Measurements from ENCODE around the gene BTBD9. TPM values are rescaled to one million over a fixed set of nuclear protein-coding genes. Genes with fewer than 3 reads are reported as not detected.

BTBD9 gene
- total and polyA plus RNA-seq, 2 experiments from 2014 or later: 10.0 to 13.7 TPM

DNA sequence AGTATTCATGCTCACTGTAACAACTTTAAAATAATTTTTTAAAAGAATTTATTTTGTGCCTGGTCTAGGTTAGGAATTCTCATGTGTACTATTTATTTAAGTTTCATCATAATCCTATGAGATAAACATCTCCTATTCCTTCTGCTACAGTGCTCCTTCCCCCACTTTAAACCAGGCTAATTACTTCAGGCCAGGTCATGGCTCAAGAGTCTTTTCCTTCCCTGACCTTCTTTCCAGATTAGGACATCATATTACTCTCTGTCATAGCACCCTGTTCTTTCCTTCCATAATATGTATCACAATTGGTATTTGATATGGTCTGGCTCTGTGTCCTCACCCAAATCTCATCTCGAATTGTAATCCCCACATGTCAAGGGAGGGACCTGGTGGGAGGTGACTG lies 239.0 kb downstream of the BTBD9 start:
- in situ Hi-C loops (cut with MboI): no loop called here

DNA sequence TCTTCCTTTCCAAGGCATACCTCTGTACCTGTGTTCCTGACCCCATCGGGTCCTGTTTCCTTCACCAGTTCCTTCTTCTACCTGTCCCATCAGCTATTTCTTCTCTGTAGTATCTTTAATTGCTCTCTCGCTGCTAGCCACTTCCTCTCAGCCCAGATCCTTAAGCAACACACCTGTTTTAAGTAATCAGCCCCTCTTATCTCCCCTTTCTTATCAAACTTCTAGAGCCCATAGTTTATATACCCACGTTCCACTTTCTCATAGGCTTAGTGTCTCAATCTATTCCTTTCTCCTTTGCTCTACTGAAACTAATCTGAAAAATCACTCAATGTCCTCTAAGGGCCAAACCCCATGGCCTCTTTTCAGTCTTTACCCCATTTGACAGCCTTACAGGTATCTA lies 239.6 kb downstream of the BTBD9 start:
- 85 to 90% methylated on average over 3 of the region's 3 CpGs for WGBS, 2 experiments (ENCODE audit: low coverage in 1 of 2, low lambda C conversion rate in 2 of 2, missing lambda C conversion rate in 2 of 2)
- DNase-seq: no peak
- H3K79me2 ChIP-seq (ENCODE audit: insufficient read depth): no peaks in the 10 kb centered on the region
- no peak overlapping the region for H3K4me2 ChIP-seq (ENCODE audit: unreplicated experiment)
- H3F3A ChIP-seq (ENCODE audit: insufficient read depth): 0 out of 2 replicates have a peak, but pooled peaks cover 3% of the 10 kb centered on the region
- in situ Hi-C loops (cut with MboI): no loop called here
- no peaks in the 10 kb centered on the region for H4K20me1 ChIP-seq (ENCODE audit: insufficient read depth)
- H3K9me2 ChIP-seq (ENCODE audit: insufficient read depth): no peaks in the 10 kb centered on the region
- H3K4me1 ChIP-seq (ENCODE audit: insufficient read depth): no peaks in the 10 kb centered on the region
- no peak overlapping the region for H3K9ac ChIP-seq
- H2AFZ ChIP-seq: no peak overlapping the region
- no peaks in the 10 kb centered on the region for H3K36me3 ChIP-seq (ENCODE audit: low read depth)
- no peaks in the 10 kb centered on the region for H3K9me3 ChIP-seq (ENCODE audit: low read depth)
- H3K27me3 ChIP-seq (replicated peaks; ENCODE audit: insufficient read depth): no peaks in the 10 kb centered on the region
- H3K4me3 ChIP-seq: no peak overlapping the region
- H3K27ac ChIP-seq: no peak overlapping the region
- TF ChIP-seq EZH2phosphoT487 (IDR thresholded peaks at IDR 0.05; ENCODE audit: insufficient read depth, low read depth): no peak
- no peak for TF ChIP-seq EZH2 (IDR thresholded peaks at IDR 0.05; ENCODE audit: insufficient read depth, poor library complexity, severe bottlenecking)

More for the DNA sequence above, 239.0 kb downstream of the BTBD9 start:
- H3K36me3 ChIP-seq (ENCODE audit: low read depth): no peaks in the 10 kb centered on the region
- H4K20me1 ChIP-seq (ENCODE audit: insufficient read depth): no peaks in the 10 kb centered on the region
- 76 to 94% methylated on average over 1 of the region's 1 CpG for WGBS, 2 experiments (ENCODE audit: low coverage in 1 of 2, low lambda C conversion rate in 2 of 2, missing lambda C conversion rate in 2 of 2)
- H3K9ac ChIP-seq: no peak overlapping the region
- no peaks in the 10 kb centered on the region for H3K27me3 ChIP-seq (replicated peaks; ENCODE audit: insufficient read depth)
- H3F3A ChIP-seq (ENCODE audit: insufficient read depth): 0 out of 2 replicates have a peak, but pooled peaks cover 3% of the 10 kb centered on the region
- no peak overlapping the region for H2AFZ ChIP-seq
- TF ChIP-seq EZH2 (IDR thresholded peaks at IDR 0.05; ENCODE audit: insufficient read depth, poor library complexity, severe bottlenecking) (no peak), EZH2phosphoT487 (IDR thresholded peaks at IDR 0.05; ENCODE audit: insufficient read depth, low read depth) (no peak)
- no peak overlapping the region for H3K27ac ChIP-seq
- no peak overlapping the region for H3K4me3 ChIP-seq
- H3K4me1 ChIP-seq (ENCODE audit: insufficient read depth): no peaks in the 10 kb centered on the region
- H3K4me2 ChIP-seq (ENCODE audit: unreplicated experiment): no peak overlapping the region
- no peaks in the 10 kb centered on the region for H3K9me2 ChIP-seq (ENCODE audit: insufficient read depth)
- no peak for DNase-seq
- no peaks in the 10 kb centered on the region for H3K79me2 ChIP-seq (ENCODE audit: insufficient read depth)
- no peaks in the 10 kb centered on the region for H3K9me3 ChIP-seq (ENCODE audit: low read depth)

DNA sequence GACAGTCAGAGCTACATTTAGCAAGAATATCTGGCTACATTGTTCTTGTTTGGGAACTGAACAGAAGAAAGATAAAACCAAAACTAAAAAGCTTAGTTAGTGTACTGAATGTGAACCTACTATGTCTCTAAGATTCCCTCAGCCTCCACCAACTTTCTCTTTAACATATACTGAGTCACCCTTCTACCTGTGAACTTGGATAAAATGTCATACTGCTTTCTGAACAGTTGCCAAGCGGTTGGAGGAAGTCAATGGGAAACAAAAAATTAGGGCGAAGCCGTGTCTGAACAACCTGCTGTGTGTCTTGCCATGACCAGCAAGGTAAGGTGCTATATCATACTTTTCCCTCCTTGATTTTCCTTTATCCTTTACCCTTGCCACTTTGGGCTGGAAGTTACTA lies 243.5 kb downstream of the BTBD9 start:
- Histone ChIP-seq H3K27ac (no peak overlapping the region), H3K9ac (no peak overlapping the region), H4K20me1 (ENCODE audit: insufficient read depth) (no peaks in the 10 kb centered on the region), H3K4me3 (no peak overlapping the region), H3K4me1 (ENCODE audit: insufficient read depth) (peaks cover 6% of the 10 kb centered on the region), H3K9me3 (ENCODE audit: low read depth) (no peaks in the 10 kb centered on the region), H3K9me2 (ENCODE audit: insufficient read depth) (no peaks in the 10 kb centered on the region), H2AFZ (no peak overlapping the region), H3K36me3 (ENCODE audit: low read depth) (no peaks in the 10 kb centered on the region), H3F3A (ENCODE audit: insufficient read depth) (no peaks in the 10 kb centered on the region), H3K4me2 (ENCODE audit: unreplicated experiment) (no peak overlapping the region), H3K79me2 (ENCODE audit: insufficient read depth) (no peaks in the 10 kb centered on the region), H3K27me3 (replicated peaks; ENCODE audit: insufficient read depth) (no peaks in the 10 kb centered on the region)
- in situ Hi-C loops (cut with MboI): no loop called here
- no peak for DNase-seq
- TF ChIP-seq EZH2phosphoT487 (IDR thresholded peaks at IDR 0.05; ENCODE audit: insufficient read depth, low read depth): no peak
- TF ChIP-seq EZH2 (IDR thresholded peaks at IDR 0.05; ENCODE audit: insufficient read depth, poor library complexity, severe bottlenecking): no peak
- WGBS, 2 experiments (ENCODE audit: low coverage in 1 of 2, low lambda C conversion rate in 2 of 2, missing lambda C conversion rate in 2 of 2): 96 to 100% methylated on average over 3 of the region's 3 CpGs

DNA sequence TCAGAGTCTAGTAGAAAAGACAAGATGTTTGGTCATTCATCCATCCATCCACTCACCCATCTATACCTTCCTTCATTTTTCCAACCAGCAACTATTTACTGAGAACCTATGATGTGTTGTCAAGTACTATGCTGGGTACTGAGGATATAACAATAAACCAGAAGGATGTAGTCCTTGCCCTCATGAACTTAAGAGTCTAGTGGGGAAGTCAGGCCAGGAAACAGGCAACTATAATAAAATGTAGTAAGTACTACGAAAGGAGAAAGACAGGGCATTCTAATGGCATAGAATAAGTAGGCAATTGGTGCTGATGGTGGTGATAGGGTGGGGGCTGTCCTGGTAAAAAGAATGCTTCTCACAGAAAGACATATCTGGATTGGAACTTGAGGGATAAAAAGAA lies 245.7 kb downstream of the BTBD9 start:
- Histone ChIP-seq H3K4me1 (ENCODE audit: insufficient read depth) (peaks cover 11% of the 10 kb centered on the region), H3K36me3 (ENCODE audit: low read depth) (no peaks in the 10 kb centered on the region), H3K27ac (no peak overlapping the region), H3K4me2 (ENCODE audit: unreplicated experiment) (no peak overlapping the region), H4K20me1 (ENCODE audit: insufficient read depth) (no peaks in the 10 kb centered on the region), H2AFZ (no peak overlapping the region), H3K9ac (no peak overlapping the region), H3F3A (ENCODE audit: insufficient read depth) (no peaks in the 10 kb centered on the region), H3K27me3 (replicated peaks; ENCODE audit: insufficient read depth) (no peaks in the 10 kb centered on the region), H3K9me2 (ENCODE audit: insufficient read depth) (no peaks in the 10 kb centered on the region), H3K79me2 (ENCODE audit: insufficient read depth) (no peaks in the 10 kb centered on the region), H3K4me3 (no peak overlapping the region), H3K9me3 (ENCODE audit: low read depth) (no peaks in the 10 kb centered on the region)
- in situ Hi-C loops (cut with MboI): no loop called here
- WGBS, 2 experiments (ENCODE audit: low coverage in 1 of 2, low lambda C conversion rate in 2 of 2, missing lambda C conversion rate in 2 of 2): 60 to 89% methylated on average over 1 of the region's 1 CpG
- no peak for DNase-seq
- TF ChIP-seq EZH2 (IDR thresholded peaks at IDR 0.05; ENCODE audit: insufficient read depth, poor library complexity, severe bottlenecking): no peak
- no peak for TF ChIP-seq EZH2phosphoT487 (IDR thresholded peaks at IDR 0.05; ENCODE audit: insufficient read depth, low read depth)

Measured in GM23248 (cell line).